Islet precursor cell (in vitro differentiated cells): ENCODE results near the gene TBX20.

Source experiments
- DNase-seq: peaks from one replicate; pipeline ENCODE4 v3.0.0-alpha.2; 2018

The TBX20 gene

GRCh38 chr7:35253710-35254495, at the start of gene TBX20:
Gene TBX20 (minus strand): TSS chr7:35254100. CDS start chr7:35253620, 480 bp downstream.
- DNase-seq, result peak; percentile 85

- peak; percentile 68 for DNase-seq
Measured at GRCh38 chr7:35289376-35289775, 35.5 kb upstream of the TBX20 start.

- DNase-seq, result no peak
Measured at GRCh38 chr7:35286986-35287385, 33.1 kb upstream of the TBX20 start.

- DNase-seq, result no peak
Measured at GRCh38 chr7:35286422-35286821, 32.5 kb upstream of the TBX20 start.

GRCh38 chr7:35285799-35286198, 31.9 kb upstream of the TBX20 start:
- no peak for DNase-seq

- peak; percentile 67 for DNase-seq
Measured at GRCh38 chr7:35280902-35281301, 27.0 kb upstream of the TBX20 start.

- DNase-seq, result no peak
Measured at GRCh38 chr7:35277359-35277758, 23.5 kb upstream of the TBX20 start.

- DNase-seq, result no peak
Measured at GRCh38 chr7:35272246-35272645, 18.3 kb upstream of the TBX20 start.

GRCh38 chr7:35268953-35269352, 15.1 kb upstream of the TBX20 start:
- no peak for DNase-seq

- no peak for DNase-seq
Measured at GRCh38 chr7:35267411-35267810, 13.5 kb upstream of the TBX20 start.

GRCh38 chr7:35263396-35263795, 9.5 kb upstream of the TBX20 start:
- no peak for DNase-seq

- peak; percentile 78 for DNase-seq
Measured at GRCh38 chr7:35261476-35262285, 7.8 kb upstream of the TBX20 start.

- DNase-seq, result no peak
Measured at GRCh38 chr7:35261041-35261440, 7.1 kb upstream of the TBX20 start.

- DNase-seq, result no peak
Measured at GRCh38 chr7:35260246-35260645, 6.3 kb upstream of the TBX20 start.

GRCh38 chr7:35259523-35259908, 5.6 kb upstream of the TBX20 start:
- DNase-seq, result no peak

- no peak for DNase-seq
Measured at GRCh38 chr7:35258868-35259522, 5.1 kb upstream of the TBX20 start.

GRCh38 chr7:35258125-35258867, 4.4 kb upstream of the TBX20 start:
- DNase-seq, result no peak

GRCh38 chr7:35257251-35258124, 3.6 kb upstream of the TBX20 start:
- DNase-seq, result no peak

- DNase-seq, result no peak
Measured at GRCh38 chr7:35256256-35257175, 2.6 kb upstream of the TBX20 start.

- DNase-seq, result no peak
Measured at GRCh38 chr7:35255443-35256255, 1.7 kb upstream of the TBX20 start.
